ENCODE measurements around the gene CDYL2.
"Not testable (repeated sequence)": the region's sequence is repeated elsewhere in the genome, so short reads cannot be mapped to it uniquely, and the experiment has no call there.

Gene CDYL2

GRCh38 chr16:80739523-80739922 is 64.9 kb downstream of the CDYL2 start:
- Histone ChIP-seq H3K36me3 (ENCODE audit: control insufficient read depth, insufficient read depth, low read length) (no peaks in the 10 kb centered on the region), H3K27me3 (ENCODE audit: control insufficient read depth, insufficient read depth, low read length) (no peaks in the 10 kb centered on the region), H3K4me1 (ENCODE audit: control insufficient read depth, insufficient read depth, low read length) (no peaks in the 10 kb centered on the region), H3K9ac (ENCODE audit: low read length) (no peak overlapping the region), H3K4me3 (ENCODE audit: low read length) (no peak overlapping the region), H3K9me3 (ENCODE audit: control insufficient read depth, low read length) (no peaks in the 10 kb centered on the region)

- Histone ChIP-seq H3K4me1 (ENCODE audit: control insufficient read depth, insufficient read depth, low read length) (no peaks in the 10 kb centered on the region), H3K4me3 (ENCODE audit: low read length) (no peak overlapping the region), H3K9ac (ENCODE audit: low read length) (no peak overlapping the region), H3K36me3 (ENCODE audit: control insufficient read depth, insufficient read depth, low read length) (no peaks in the 10 kb centered on the region), H3K9me3 (ENCODE audit: control insufficient read depth, low read length) (no peaks in the 10 kb centered on the region), H3K27me3 (ENCODE audit: control insufficient read depth, insufficient read depth, low read length) (no peaks in the 10 kb centered on the region)
Measured at GRCh38 chr16:80738521-80738920, 65.9 kb downstream of the CDYL2 start.

GRCh38 chr16:80735846-80736245 is 68.6 kb downstream of the CDYL2 start:
- Histone ChIP-seq H3K27me3 (ENCODE audit: control insufficient read depth, insufficient read depth, low read length) (no peaks in the 10 kb centered on the region), H3K4me1 (ENCODE audit: control insufficient read depth, insufficient read depth, low read length) (no peaks in the 10 kb centered on the region), H3K36me3 (ENCODE audit: control insufficient read depth, insufficient read depth, low read length) (no peaks in the 10 kb centered on the region), H3K9ac (ENCODE audit: low read length) (no peak overlapping the region), H3K9me3 (ENCODE audit: control insufficient read depth, low read length) (no peaks in the 10 kb centered on the region), H3K4me3 (ENCODE audit: low read length) (no peak overlapping the region)

- no peaks in the 10 kb centered on the region for H3K4me1 ChIP-seq (ENCODE audit: control insufficient read depth, insufficient read depth, low read length)
- no peaks in the 10 kb centered on the region for H3K27me3 ChIP-seq (ENCODE audit: control insufficient read depth, insufficient read depth, low read length)
- H3K9ac ChIP-seq (ENCODE audit: low read length), result no peak overlapping the region
- no peaks in the 10 kb centered on the region for H3K9me3 ChIP-seq (ENCODE audit: control insufficient read depth, low read length)
- H3K4me3 ChIP-seq (ENCODE audit: low read length), result no peak overlapping the region
- no peaks in the 10 kb centered on the region for H3K36me3 ChIP-seq (ENCODE audit: control insufficient read depth, insufficient read depth, low read length)
Measured at GRCh38 chr16:80733407-80733806, 71.0 kb downstream of the CDYL2 start.

- no peak overlapping the region for H3K4me3 ChIP-seq (ENCODE audit: low read length)
- H3K9me3 ChIP-seq (ENCODE audit: control insufficient read depth, low read length), result no peaks in the 10 kb centered on the region
- no peaks in the 10 kb centered on the region for H3K27me3 ChIP-seq (ENCODE audit: control insufficient read depth, insufficient read depth, low read length)
- H3K9ac ChIP-seq (ENCODE audit: low read length), result no peak overlapping the region
- H3K4me1 ChIP-seq (ENCODE audit: control insufficient read depth, insufficient read depth, low read length), result no peaks in the 10 kb centered on the region
- no peaks in the 10 kb centered on the region for H3K36me3 ChIP-seq (ENCODE audit: control insufficient read depth, insufficient read depth, low read length)
Measured at GRCh38 chr16:80731915-80732314, 72.5 kb downstream of the CDYL2 start.

GRCh38 chr16:80727066-80727763 is 77.2 kb downstream of the CDYL2 start:
- not testable (repeated sequence) for H3K9ac ChIP-seq (ENCODE audit: low read length); H3K27me3 ChIP-seq (ENCODE audit: control insufficient read depth, insufficient read depth, low read length); H3K4me3 ChIP-seq (ENCODE audit: low read length); H3K4me1 ChIP-seq (ENCODE audit: control insufficient read depth, insufficient read depth, low read length); H3K9me3 ChIP-seq (ENCODE audit: control insufficient read depth, low read length); H3K36me3 ChIP-seq (ENCODE audit: control insufficient read depth, insufficient read depth, low read length)

GRCh38 chr16:80725566-80726162 is 78.7 kb downstream of the CDYL2 start:
- H3K4me1 ChIP-seq (ENCODE audit: control insufficient read depth, insufficient read depth, low read length), result no peaks in the 10 kb centered on the region

GRCh38 chr16:80723981-80724380 is 80.4 kb downstream of the CDYL2 start:
- Histone ChIP-seq H3K36me3 (ENCODE audit: control insufficient read depth, insufficient read depth, low read length) (no peaks in the 10 kb centered on the region), H3K4me1 (ENCODE audit: control insufficient read depth, insufficient read depth, low read length) (no peaks in the 10 kb centered on the region), H3K9me3 (ENCODE audit: control insufficient read depth, low read length) (no peaks in the 10 kb centered on the region), H3K4me3 (ENCODE audit: low read length) (no peak overlapping the region), H3K9ac (ENCODE audit: low read length) (no peak overlapping the region), H3K27me3 (ENCODE audit: control insufficient read depth, insufficient read depth, low read length) (no peaks in the 10 kb centered on the region)

More at GRCh38 chr16:80725566-80726162, 78.7 kb downstream of the CDYL2 start:
- H3K36me3 ChIP-seq (ENCODE audit: control insufficient read depth, insufficient read depth, low read length), result no peaks in the 10 kb centered on the region
- H3K27me3 ChIP-seq (ENCODE audit: control insufficient read depth, insufficient read depth, low read length), result no peaks in the 10 kb centered on the region
- H3K9ac ChIP-seq (ENCODE audit: low read length), result no peak overlapping the region
- no peak overlapping the region for H3K4me3 ChIP-seq (ENCODE audit: low read length)
- no peaks in the 10 kb centered on the region for H3K9me3 ChIP-seq (ENCODE audit: control insufficient read depth, low read length)

- H3K9ac ChIP-seq (ENCODE audit: low read length), result no peak overlapping the region
- no peaks in the 10 kb centered on the region for H3K9me3 ChIP-seq (ENCODE audit: control insufficient read depth, low read length)
- H3K36me3 ChIP-seq (ENCODE audit: control insufficient read depth, insufficient read depth, low read length), result no peaks in the 10 kb centered on the region
- H3K27me3 ChIP-seq (ENCODE audit: control insufficient read depth, insufficient read depth, low read length), result no peaks in the 10 kb centered on the region
- H3K4me1 ChIP-seq (ENCODE audit: control insufficient read depth, insufficient read depth, low read length), result no peaks in the 10 kb centered on the region
- H3K4me3 ChIP-seq (ENCODE audit: low read length), result no peak overlapping the region
Measured at GRCh38 chr16:80723091-80723490, 81.3 kb downstream of the CDYL2 start.

GRCh38 chr16:80720804-80721371 is 83.5 kb downstream of the CDYL2 start:
- no peaks in the 10 kb centered on the region for H3K9me3 ChIP-seq (ENCODE audit: control insufficient read depth, low read length)
- H3K4me3 ChIP-seq (ENCODE audit: low read length), result no peak overlapping the region
- no peak overlapping the region for H3K9ac ChIP-seq (ENCODE audit: low read length)
- no peaks in the 10 kb centered on the region for H3K27me3 ChIP-seq (ENCODE audit: control insufficient read depth, insufficient read depth, low read length)
- no peaks in the 10 kb centered on the region for H3K4me1 ChIP-seq (ENCODE audit: control insufficient read depth, insufficient read depth, low read length)
- no peaks in the 10 kb centered on the region for H3K36me3 ChIP-seq (ENCODE audit: control insufficient read depth, insufficient read depth, low read length)

GRCh38 chr16:80719573-80719972 is 84.8 kb downstream of the CDYL2 start:
- no peaks in the 10 kb centered on the region for H3K4me1 ChIP-seq (ENCODE audit: control insufficient read depth, insufficient read depth, low read length)
- no peak overlapping the region for H3K9ac ChIP-seq (ENCODE audit: low read length)
- no peaks in the 10 kb centered on the region for H3K27me3 ChIP-seq (ENCODE audit: control insufficient read depth, insufficient read depth, low read length)
- H3K9me3 ChIP-seq (ENCODE audit: control insufficient read depth, low read length), result no peaks in the 10 kb centered on the region
- no peaks in the 10 kb centered on the region for H3K36me3 ChIP-seq (ENCODE audit: control insufficient read depth, insufficient read depth, low read length)
- H3K4me3 ChIP-seq (ENCODE audit: low read length), result no peak overlapping the region

GRCh38 chr16:80718480-80719220 is 85.7 kb downstream of the CDYL2 start:
- H3K9ac ChIP-seq (ENCODE audit: low read length), result no peak overlapping the region
- H3K27me3 ChIP-seq (ENCODE audit: control insufficient read depth, insufficient read depth, low read length), result no peaks in the 10 kb centered on the region
- no peak overlapping the region for H3K4me3 ChIP-seq (ENCODE audit: low read length)
- no peaks in the 10 kb centered on the region for H3K4me1 ChIP-seq (ENCODE audit: control insufficient read depth, insufficient read depth, low read length)
- H3K36me3 ChIP-seq (ENCODE audit: control insufficient read depth, insufficient read depth, low read length), result no peaks in the 10 kb centered on the region
- no peaks in the 10 kb centered on the region for H3K9me3 ChIP-seq (ENCODE audit: control insufficient read depth, low read length)
